Neural cell (in vitro differentiated cells): ENCODE measurements around the gene CDC23.

Experiments
- CTCF ChIP-seq: fragments of 450-650 bp; IDR thresholded peaks from 2 replicates; pipeline ENCODE4 v1.5.1; 2014; ENCODE audit warnings: antibody characterized with exemption, mild to moderate bottlenecking, moderate library complexity; ENCODE audit not compliant: poor library complexity, severe bottlenecking
- EP300 ChIP-seq: fragments of 450-650 bp; conservative IDR thresholded peaks from 2 replicates; pipeline ENCODE4 v1.6.1; 2014; ENCODE audit warnings: antibody characterized with exemption, mild to moderate bottlenecking, moderate library complexity; ENCODE audit not compliant: poor library complexity, severe bottlenecking
- EZH2 ChIP-seq: fragments of 200-600, 300-800 bp; shearing (Covaris generic), sonication (generic); IDR thresholded peaks from 2 replicates; pipeline ENCODE4 v1.6.1; 2014; ENCODE audit warnings: antibody characterized with exemption, low read length, borderline replicate concordance, mild to moderate bottlenecking; ENCODE audit not compliant: insufficient read depth, poor library complexity, severe bottlenecking
- MXI1 ChIP-seq: fragments of 450-650 bp; conservative IDR thresholded peaks from 2 replicates; pipeline ENCODE4 v1.6.1; 2014; ENCODE audit warnings: antibody characterized with exemption, mild to moderate bottlenecking; ENCODE audit not compliant: poor library complexity, severe bottlenecking
- POLR2AphosphoS5 ChIP-seq: IDR thresholded peaks from 2 replicates; pipeline ENCODE4 v1.6.1; 2012
- RAD21 ChIP-seq: fragments of 450-650 bp; conservative IDR thresholded peaks from 2 replicates; pipeline ENCODE4 v1.6.1; 2014; ENCODE audit warnings: antibody characterized with exemption, mild to moderate bottlenecking, moderate library complexity
- REST ChIP-seq: IDR thresholded peaks from 2 replicates; pipeline ENCODE4 v1.6.1; 2012; ENCODE audit warnings: borderline replicate concordance
- SMC3 ChIP-seq: fragments of 450-650 bp; conservative IDR thresholded peaks from 2 replicates; pipeline ENCODE4 v1.6.1; 2014; ENCODE audit warnings: antibody characterized with exemption, mild to moderate bottlenecking, moderate library complexity; ENCODE audit not compliant: poor library complexity
- TAF1 ChIP-seq: IDR thresholded peaks from 2 replicates; pipeline ENCODE4 v1.6.1; 2012; ENCODE audit warnings: low read depth

- TF ChIP-seq REST = no peak
- TF ChIP-seq RAD21 = no peak
- no peak for TF ChIP-seq CTCF
- no peak for TF ChIP-seq SMC3
- TF ChIP-seq TAF1 = no peak
- TF ChIP-seq EZH2 = no peak
- TF ChIP-seq POLR2AphosphoS5 = no peak
- no peak for TF ChIP-seq EP300
- TF ChIP-seq MXI1 = no peak
These were observed 33.7 kb upstream of the CDC23 start for GRCh38 chr5:138246822-138247221.
